PFSK-1 (cell line): ENCODE results near the gene C11orf52.

ENCODE experiments used
- FOXP2 ChIP-seq: optimal IDR thresholded peaks from 2 replicates; pipeline ENCODE3; 2011; ENCODE audit warnings: borderline replicate concordance, control low read depth, inconsistent platforms; ENCODE audit not compliant: insufficient read depth; ENCODE audit errors: extremely low read length, extremely low read depth
- POLR2AphosphoS5 ChIP-seq: IDR thresholded peaks from 2 replicates; pipeline ENCODE4 v1.6.1; 2012; ENCODE audit warnings: low read depth, mild to moderate bottlenecking, control low read depth, low read length, moderate library complexity
- SIN3A ChIP-seq: IDR thresholded peaks from 2 replicates; pipeline ENCODE4 v1.6.1; 2012; ENCODE audit warnings: mild to moderate bottlenecking, low read length, moderate library complexity, borderline replicate concordance; ENCODE audit not compliant: insufficient read depth
- TAF1 ChIP-seq: IDR thresholded peaks from 2 replicates; pipeline ENCODE4 v1.6.1; 2012; ENCODE audit warnings: low read length, control low read depth, borderline replicate concordance; ENCODE audit not compliant: insufficient read depth
- TF ChIP-seq, protein P1 (sequence below), 2 experiments: IDR thresholded peaks; 2 replicates each; pipeline versions ENCODE4 v1.6.1 to v1.8.0; 2011 to 2012; ENCODE audit warnings: low read depth in 2 of 2, low read length in 2 of 2, control low read depth in 1 of 2, inconsistent platforms in 1 of 2, mild to moderate bottlenecking in 1 of 2, moderate library complexity in 1 of 2; ENCODE audit not compliant: insufficient read depth in 1 of 2

C11orf52 gene

GRCh38 chr11:111938687-111939160 is 20.0 kb downstream of the C11orf52 start:
- no peak for TF ChIP-seq TAF1
- TF ChIP-seq FOXP2: no peak
- TF ChIP-seq POLR2AphosphoS5: no peak
- TF ChIP-seq, protein P1, sequence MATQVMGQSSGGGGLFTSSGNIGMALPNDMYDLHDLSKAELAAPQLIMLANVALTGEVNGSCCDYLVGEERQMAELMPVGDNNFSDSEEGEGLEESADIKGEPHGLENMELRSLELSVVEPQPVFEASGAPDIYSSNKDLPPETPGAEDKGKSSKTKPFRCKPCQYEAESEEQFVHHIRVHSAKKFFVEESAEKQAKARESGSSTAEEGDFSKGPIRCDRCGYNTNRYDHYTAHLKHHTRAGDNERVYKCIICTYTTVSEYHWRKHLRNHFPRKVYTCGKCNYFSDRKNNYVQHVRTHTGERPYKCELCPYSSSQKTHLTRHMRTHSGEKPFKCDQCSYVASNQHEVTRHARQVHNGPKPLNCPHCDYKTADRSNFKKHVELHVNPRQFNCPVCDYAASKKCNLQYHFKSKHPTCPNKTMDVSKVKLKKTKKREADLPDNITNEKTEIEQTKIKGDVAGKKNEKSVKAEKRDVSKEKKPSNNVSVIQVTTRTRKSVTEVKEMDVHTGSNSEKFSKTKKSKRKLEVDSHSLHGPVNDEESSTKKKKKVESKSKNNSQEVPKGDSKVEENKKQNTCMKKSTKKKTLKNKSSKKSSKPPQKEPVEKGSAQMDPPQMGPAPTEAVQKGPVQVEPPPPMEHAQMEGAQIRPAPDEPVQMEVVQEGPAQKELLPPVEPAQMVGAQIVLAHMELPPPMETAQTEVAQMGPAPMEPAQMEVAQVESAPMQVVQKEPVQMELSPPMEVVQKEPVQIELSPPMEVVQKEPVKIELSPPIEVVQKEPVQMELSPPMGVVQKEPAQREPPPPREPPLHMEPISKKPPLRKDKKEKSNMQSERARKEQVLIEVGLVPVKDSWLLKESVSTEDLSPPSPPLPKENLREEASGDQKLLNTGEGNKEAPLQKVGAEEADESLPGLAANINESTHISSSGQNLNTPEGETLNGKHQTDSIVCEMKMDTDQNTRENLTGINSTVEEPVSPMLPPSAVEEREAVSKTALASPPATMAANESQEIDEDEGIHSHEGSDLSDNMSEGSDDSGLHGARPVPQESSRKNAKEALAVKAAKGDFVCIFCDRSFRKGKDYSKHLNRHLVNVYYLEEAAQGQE (IDR thresholded peaks at IDR 0.05; ENCODE audit: insufficient read depth in 1 of 2, low read depth in 2 of 2, low read length in 2 of 2): no peak
- TF ChIP-seq SIN3A: no peak

DNA sequence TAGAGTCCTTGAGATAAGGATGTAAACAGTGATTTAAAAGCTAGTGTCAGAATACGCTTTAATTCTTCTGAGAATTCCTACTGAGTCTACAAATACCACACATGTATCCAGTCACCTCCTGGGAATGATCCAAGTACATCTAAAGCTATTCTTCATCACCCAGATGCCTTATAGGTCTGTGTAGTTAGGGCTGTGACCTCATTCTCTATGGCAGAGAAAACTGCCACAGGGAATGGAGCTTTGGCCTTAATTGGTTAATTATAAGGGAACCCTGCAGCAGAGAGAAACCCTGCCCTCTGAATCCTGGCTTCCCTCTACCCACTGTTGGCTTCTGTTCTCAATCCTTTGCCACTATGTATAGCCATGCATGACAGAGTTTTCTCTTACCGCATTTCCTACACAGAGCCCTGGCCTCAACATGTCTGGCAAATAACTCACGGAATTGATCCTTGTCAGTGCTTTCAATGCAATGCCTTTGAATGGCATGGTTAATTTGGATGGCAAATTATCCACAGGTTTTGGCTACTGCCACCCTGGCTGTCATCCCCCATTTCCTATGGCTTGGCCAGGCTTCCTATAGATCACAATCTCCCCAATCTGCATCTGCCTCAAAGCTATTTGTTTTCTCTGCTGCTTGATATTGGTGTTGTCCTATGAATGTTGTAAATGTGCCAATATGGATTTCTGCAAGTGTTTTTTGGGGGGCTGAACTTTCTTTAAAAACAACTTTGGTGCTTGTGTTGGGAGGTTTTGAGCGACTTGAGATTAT is 21.3 kb downstream of the C11orf52 start:
- TF ChIP-seq TAF1: no peak
- no peak for TF ChIP-seq POLR2AphosphoS5
- TF ChIP-seq, protein P1 (IDR thresholded peaks at IDR 0.05; ENCODE audit: insufficient read depth in 1 of 2, low read depth in 2 of 2, low read length in 2 of 2): no peak
- no peak for TF ChIP-seq SIN3A
- TF ChIP-seq FOXP2: no peak

GRCh38 chr11:111941963-111942362 is 23.2 kb downstream of the C11orf52 start:
- TF ChIP-seq FOXP2 (no peak), TAF1 (no peak), POLR2AphosphoS5 (no peak), SIN3A (no peak)
- TF ChIP-seq, protein P1 (IDR thresholded peaks at IDR 0.05; ENCODE audit: insufficient read depth in 1 of 2, low read depth in 2 of 2, low read length in 2 of 2): no peak

- TF ChIP-seq TAF1: no peak
- no peak for TF ChIP-seq POLR2AphosphoS5
- no peak for TF ChIP-seq FOXP2
- TF ChIP-seq, protein P1 (IDR thresholded peaks at IDR 0.05; ENCODE audit: insufficient read depth in 1 of 2, low read depth in 2 of 2, low read length in 2 of 2): no peak
- TF ChIP-seq SIN3A: no peak
Measured at GRCh38 chr11:111942829-111943228, 24.1 kb downstream of the C11orf52 start.
